HepG2 (cell line): ENCODE results near the gene ORC3. TPM values are rescaled to one million over a fixed set of nuclear protein-coding genes. Genes with fewer than 3 reads are reported as not detected.

ENCODE experiments used
- AGO1 ChIP-seq: fragments of 200-400 bp; formaldehyde crosslinking; IDR thresholded peaks from 2 replicates; pipeline ENCODE4 v1.6.1; 2017; ENCODE audit warnings: mild to moderate bottlenecking, low read depth, low read length, moderate library complexity; ENCODE audit not compliant: poor library complexity, severe bottlenecking
- CBX2 ChIP-seq, 2 experiments: fragments of 200-600 bp in 1 of 2; sonication (generic); formaldehyde crosslinking in 1 of 2; IDR thresholded peaks; 2 replicates each; pipeline versions ENCODE4 v1.7.0 to v1.8.1; 2018 to 2022; ENCODE audit warnings: low read depth in 2 of 2, low read length in 1 of 2, mild to moderate bottlenecking in 1 of 2, missing genetic modification reagents in 1 of 2
- CENPX ChIP-seq: sonication (generic); formaldehyde crosslinking; IDR thresholded peaks from 2 replicates; pipeline ENCODE4 v1.9.0; 2021; ENCODE audit warnings: mild to moderate bottlenecking, missing genetic modification reagents, moderate library complexity
- E2F1 ChIP-seq: sonication (generic); formaldehyde crosslinking; IDR thresholded peaks from 2 replicates; pipeline ENCODE4 v1.5.0; 2020; ENCODE audit warnings: missing genetic modification reagents
- FOXJ3 ChIP-seq: sonication (generic); formaldehyde crosslinking; IDR thresholded peaks from 2 replicates; pipeline ENCODE4 v1.4.0; 2020; ENCODE audit warnings: missing genetic modification reagents, mild to moderate bottlenecking, borderline replicate concordance
- HINFP ChIP-seq: sonication (generic); formaldehyde crosslinking; IDR thresholded peaks from 2 replicates; pipeline ENCODE4 v1.4.0; 2020; ENCODE audit warnings: low read depth, mild to moderate bottlenecking, missing genetic modification reagents
- HNRNPLL ChIP-seq: fragments of 200-400 bp; formaldehyde crosslinking; IDR thresholded peaks from 2 replicates; pipeline ENCODE4 v1.6.1; 2017; ENCODE audit warnings: mild to moderate bottlenecking, low read depth, low read length; ENCODE audit not compliant: poor library complexity, severe bottlenecking
- JDP2 ChIP-seq: sonication (generic); formaldehyde crosslinking; IDR thresholded peaks from 2 replicates; pipeline ENCODE4 v1.8.1; 2022; ENCODE audit warnings: missing genetic modification reagents, borderline replicate concordance
- KAT7 ChIP-seq: IDR thresholded peaks from 2 replicates; pipeline ENCODE4 v1.6.1; 2018; ENCODE audit warnings: borderline replicate concordance, missing compliant biosample characterization
- KDM5B ChIP-seq: sonication (generic); formaldehyde crosslinking; IDR thresholded peaks from 2 replicates; pipeline ENCODE4 v1.4.0; 2020; ENCODE audit warnings: missing genetic modification reagents, mild to moderate bottlenecking, borderline replicate concordance
- MTA3 ChIP-seq: sonication (generic); formaldehyde crosslinking; IDR thresholded peaks from 2 replicates; pipeline ENCODE4 v1.4.0; 2020; ENCODE audit warnings: missing genetic modification reagents
- MYC ChIP-seq: sonication (generic); formaldehyde crosslinking; IDR thresholded peaks from 2 replicates; pipeline ENCODE4 v1.9.0; 2021; ENCODE audit warnings: missing genetic modification reagents, borderline replicate concordance
- POLR2G ChIP-seq: fragments of 200-400 bp; formaldehyde crosslinking; IDR thresholded peaks from 2 replicates; pipeline ENCODE4 v1.6.1; 2018; ENCODE audit warnings: mild to moderate bottlenecking, low read depth, low read length, moderate library complexity
- SALL1 ChIP-seq: sonication (generic); formaldehyde crosslinking; IDR thresholded peaks from 2 replicates; pipeline ENCODE4 v1.8.0; 2022; ENCODE audit warnings: mild to moderate bottlenecking, missing genetic modification reagents
- SIX1 ChIP-seq: sonication (generic); formaldehyde crosslinking; IDR thresholded peaks from 2 replicates; pipeline ENCODE4 v1.4.0; 2020; ENCODE audit warnings: missing genetic modification reagents, borderline replicate concordance
- SOX13 ChIP-seq, 3 experiments: fragments of 450-650 bp in 1 of 3; sonication (generic) in 1 of 3; formaldehyde crosslinking in 1 of 3; IDR thresholded peaks in 2 of 3; conservative IDR thresholded peaks in 1 of 3; 2 replicates each; pipeline versions ENCODE4 v1.5.0 to v1.6.1; 2016 to 2020; ENCODE audit warnings: antibody characterized with exemption in 1 of 3, mild to moderate bottlenecking in 1 of 3, missing compliant biosample characterization in 1 of 3, missing genetic modification reagents in 1 of 3, moderate library complexity in 1 of 3
- TAF1 ChIP-seq: sonication (generic); formaldehyde crosslinking; IDR thresholded peaks from 2 replicates; pipeline ENCODE4 v1.4.0; 2020; ENCODE audit warnings: missing genetic modification reagents
- ZFP37 ChIP-seq: sonication (generic); formaldehyde crosslinking; IDR thresholded peaks from 2 replicates; pipeline ENCODE4 v1.4.0; 2020; ENCODE audit warnings: missing genetic modification reagents, borderline replicate concordance
- ZKSCAN1 ChIP-seq: fragments of 150-350 bp; IDR thresholded peaks from 2 replicates; pipeline ENCODE4 v1.6.1; 2014; ENCODE audit warnings: low read length
- ZNF350 ChIP-seq: sonication (generic); formaldehyde crosslinking; IDR thresholded peaks from 2 replicates; pipeline ENCODE4 v1.4.0; 2020; ENCODE audit warnings: mild to moderate bottlenecking, low read depth, missing genetic modification reagents, borderline replicate concordance
- ZNF367 ChIP-seq: sonication (generic); formaldehyde crosslinking; IDR thresholded peaks from 2 replicates; pipeline ENCODE4 v1.4.0; 2020; ENCODE audit warnings: missing genetic modification reagents, borderline replicate concordance
- ZNF672 ChIP-seq: sonication (generic); formaldehyde crosslinking; IDR thresholded peaks from 2 replicates; pipeline ENCODE4 v1.8.1; 2022; ENCODE audit warnings: missing genetic modification reagents
- ZNF709 ChIP-seq: sonication (generic); formaldehyde crosslinking; IDR thresholded peaks from 2 replicates; pipeline ENCODE4 v1.5.0; 2020; ENCODE audit warnings: mild to moderate bottlenecking, missing genetic modification reagents
- ZNF747 ChIP-seq: sonication (generic); formaldehyde crosslinking; IDR thresholded peaks from 2 replicates; pipeline ENCODE4 v1.8.1; 2023; ENCODE audit warnings: missing genetic modification reagents, mild to moderate bottlenecking, borderline replicate concordance
- ZSCAN12 ChIP-seq: sonication (generic); formaldehyde crosslinking; IDR thresholded peaks from 2 replicates; pipeline ENCODE4 v1.9.0; 2021; ENCODE audit warnings: mild to moderate bottlenecking, missing genetic modification reagents
- ZSCAN5A ChIP-seq: sonication (generic); formaldehyde crosslinking; IDR thresholded peaks from 2 replicates; pipeline ENCODE4 v1.8.0; 2022; ENCODE audit warnings: mild to moderate bottlenecking, missing genetic modification reagents, borderline replicate concordance
- polyA plus RNA-seq, 8 experiments: library from polyadenylated mRNA; depleted of rRNA in 3 of 8; stranded (reverse) in 7 of 8; unstranded in 1 of 8; fragments of >200 nt; fragmentation: Illumina TruSeq in 4 of 8; extraction: Trizol in 4 of 8; gene quantifications; 2 replicates each; pipeline versions ENCODE4 v1.2.1 to v1.2.3, GENCODE V29; 2011 to 2016; ENCODE audit warnings: low read depth in 4 of 8, missing spikeins in 1 of 8, mixed read lengths in 1 of 8; ENCODE audit not compliant: insufficient read depth in 1 of 8
- total RNA-seq, 5 experiments: library from RNA; depleted of rRNA; stranded (reverse); fragments of >200 nt; fragmentation: Illumina TruSeq; extraction: Trizol; gene quantifications; 2 replicates each; pipeline ENCODE4 v1.2.3, GENCODE V29; 2016; ENCODE audit warnings: low read depth in 1 of 5

Gene ORC3
- total and polyA plus RNA-seq, 2 of the 13 experiments (the other 11 are each of a cell fraction or from before 2014, with no cell fraction given), result 21.8 to 43.5 TPM

- TF ChIP-seq KAT7 (CRISPR knock-in tag) (peak; percentile 94), KDM5B (peak; percentile 88), SALL1 (CRISPR knock-in tag) (peak; percentile 88), POLR2G (peak; percentile 96), ZNF709 (peak; percentile 44; the same call in 1 of the 2 replicates), MYC (CRISPR knock-in tag) (peak; percentile 83), MTA3 (CRISPR knock-in tag) (no peak), ZSCAN12 (0 out of 2 replicates have a peak, but pooled peaks have one; percentile 69), CENPX (CRISPR knock-in tag) (no peak), FOXJ3 (CRISPR knock-in tag) (no peak), ZNF367 (CRISPR knock-in tag) (no peak), ZNF747 (CRISPR knock-in tag) (0 out of 2 replicates have a peak, but pooled peaks have one; percentile 10), HNRNPLL (peak; percentile 94), E2F1 (peak; percentile 94), ZKSCAN1 (no peak), HINFP (no peak), ZSCAN5A (CRISPR knock-in tag) (no peak), CBX2 (IDR thresholded peaks at IDR 0.05; ENCODE audit: low read depth, low read length) (no peak), CBX2 (CRISPR knock-in tag; IDR thresholded peaks at IDR 0.05; ENCODE audit: low read depth) (no peak), ZNF350 (CRISPR knock-in tag) (peak; percentile 88; the same call in 1 of the 2 replicates), SOX13 (IDR thresholded peaks at IDR 0.05) (no peak), SOX13 (CRISPR knock-in tag; conservative IDR thresholded peaks at IDR 0.05 in 1 of 2, IDR thresholded peaks at IDR 0.05 in 1 of 2) (no peak), ZFP37 (CRISPR knock-in tag) (no peak), JDP2 (no peak), TAF1 (CRISPR knock-in tag) (peak; percentile 95), SIX1 (CRISPR knock-in tag) (0 out of 2 replicates have a peak, but pooled peaks have one; percentile 20), ZNF672 (no peak), AGO1 (no peak)
Measured at GRCh38 chr6:87589693-87590416, at the start of gene ORC3, which contains the start of gene RARS2 (continued).
